Naive thymus-derived CD4-positive, alpha-beta T cell (primary cell): ENCODE measurements around the gene RAP2A. TPM values are rescaled to one million over a fixed set of nuclear protein-coding genes. Genes with fewer than 3 reads are reported as not detected.

ENCODE experiments used
- ATAC-seq: fragments of 150-1000 bp; cut with Tn5 transposase; 2 replicates; pipeline ENCODE4 v1.10.0; 2021; ENCODE audit warnings: mild to moderate bottlenecking, moderate library complexity
- CTCF ChIA-PET: fragments of 350-600 bp; sonication (Branson Sonifier 250); formaldehyde crosslinking; loops from one replicate; lab custom pipeline; 2021; ENCODE audit warnings: antibody characterized with exemption; lab: Charles Lee
- POLR2A ChIA-PET: fragments of 350-600 bp; sonication (Branson Sonifier 250); formaldehyde crosslinking; loops from one replicate; lab custom pipeline; 2021; ENCODE audit warnings: antibody characterized with exemption, inconsistent platforms; lab: Charles Lee
- DNase-seq, 9 donors: peaks; one replicate each; pipeline versions ENCODE4 v3.0.0 to v3.0.0-alpha.2; 2020 to 2022; ENCODE audit warnings: mixed read lengths in 1 of 9
- H3K27ac ChIP-seq: one replicate; pipeline ENCODE4 v1.7.0; 2013; ENCODE audit warnings: mild to moderate bottlenecking, low read depth, low read length, moderate library complexity
- H3K27me3 ChIP-seq, 2 donors: one replicate each; pipeline ENCODE4 v1.7.0; 2013; ENCODE audit warnings: low read length in 2 of 2, mild to moderate bottlenecking in 2 of 2, moderate library complexity in 2 of 2; ENCODE audit not compliant: control insufficient read depth in 2 of 2, insufficient read depth in 2 of 2
- H3K36me3 ChIP-seq, 3 experiments: 1 replicate in 2 of 3; 2 replicates in 1 of 3; pipeline ENCODE4 v1.7.0; 2013; ENCODE audit warnings: low read length in 3 of 3, mild to moderate bottlenecking in 3 of 3, moderate library complexity in 1 of 3; ENCODE audit not compliant: insufficient read depth in 3 of 3, control insufficient read depth in 2 of 3
- H3K4me1 ChIP-seq, 2 donors: one replicate each; pipeline ENCODE4 v1.7.0; 2013; ENCODE audit warnings: low read length in 2 of 2, mild to moderate bottlenecking in 2 of 2, moderate library complexity in 1 of 2; ENCODE audit not compliant: control insufficient read depth in 2 of 2, insufficient read depth in 2 of 2
- H3K4me3 ChIP-seq: 2 replicates; pipeline ENCODE4 v1.7.0; 2013; ENCODE audit warnings: mild to moderate bottlenecking, low read length
- H3K9me3 ChIP-seq, 3 experiments: 1 replicate in 2 of 3; 2 replicates in 1 of 3; pipeline ENCODE4 v1.7.0; 2013; ENCODE audit warnings: low read length in 3 of 3; ENCODE audit not compliant: control insufficient read depth in 2 of 3
- H3K27ac Mint-ChIP-seq, 9 donors: one replicate each; pipeline ENCODE4 v1.8.0; 2020 to 2022; ENCODE audit warnings: mixed read lengths in 9 of 9, mild to moderate bottlenecking in 8 of 9, moderate library complexity in 5 of 9, inconsistent platforms in 2 of 9
- H3K27me3 Mint-ChIP-seq, 5 donors: one replicate each; pipeline ENCODE4 v1.8.0; 2021 to 2022; ENCODE audit warnings: mixed read lengths in 5 of 5, mild to moderate bottlenecking in 1 of 5
- H3K36me3 Mint-ChIP-seq, 5 donors: one replicate each; pipeline ENCODE4 v1.8.0; 2020 to 2022; ENCODE audit warnings: mixed read lengths in 5 of 5, mild to moderate bottlenecking in 3 of 5, inconsistent platforms in 1 of 5
- H3K4me1 Mint-ChIP-seq, 7 donors: one replicate each; pipeline ENCODE4 v1.8.0; 2020 to 2022; ENCODE audit warnings: mixed read lengths in 7 of 7, mild to moderate bottlenecking in 3 of 7, inconsistent platforms in 1 of 7
- H3K4me3 Mint-ChIP-seq, 10 donors: one replicate each; pipeline ENCODE4 v1.8.0; 2020 to 2022; ENCODE audit warnings: mild to moderate bottlenecking in 10 of 10, mixed read lengths in 10 of 10, moderate library complexity in 6 of 10, inconsistent platforms in 2 of 10
- H3K9me3 Mint-ChIP-seq, 11 donors: one replicate each; pipeline ENCODE4 v1.8.0; 2020 to 2022; ENCODE audit warnings: mixed read lengths in 11 of 11, mild to moderate bottlenecking in 4 of 11, inconsistent platforms in 1 of 11, moderate library complexity in 1 of 11
- intact Hi-C, 2 donors: fragments of 100-400 bp; cut with micrococcal nuclease; formaldehyde crosslinking; loops; one replicate each; pipeline ENCODE4 v1.15.1; 2023
- polyA plus RNA-seq, 2 donors: library from polyadenylated mRNA; unstranded; fragments of 300-500 nt; fragmentation: Illumina TruSeq; gene quantifications; one replicate each; pipeline ENCODE4 v1.2.3, GENCODE V29; 2021
- total RNA-seq, 6 experiments: library from RNA in 5 of 6; stranded (reverse) in 5 of 6; gene quantifications; 1 replicate in 5 of 6; 2 replicates in 1 of 6; pipeline ENCODE4 v1.2.3 and lab custom pipeline; 2021 to 2026

RAP2A gene
- total and polyA plus RNA-seq, 7 experiments from 2014 or later: 1.2 to 33.2 (median 17.1) TPM

DNA sequence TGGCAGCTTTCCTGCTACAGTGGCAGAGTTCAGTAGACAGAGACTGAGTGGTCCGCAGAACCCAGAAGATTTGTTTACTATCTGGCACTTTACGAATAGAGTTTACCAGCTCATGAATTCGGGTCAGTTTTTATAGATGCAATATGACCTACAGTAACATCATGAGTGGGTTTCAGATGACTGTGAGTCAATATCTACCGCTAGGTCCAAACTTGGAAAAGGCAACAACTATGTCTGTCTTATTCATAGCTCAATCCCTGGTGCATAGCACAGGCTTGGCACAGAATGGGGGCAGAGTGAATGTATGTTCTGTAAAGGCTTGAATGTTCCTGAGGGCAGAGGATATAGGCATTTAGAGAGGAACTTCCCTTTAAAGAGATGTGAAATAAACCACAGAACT is 65.2 kb downstream of the RAP2A start:
- peaks cover 0 to 3% (median 0%) of the 10 kb centered on the region in 11 donors for H3K9me3 Mint-ChIP-seq
- no peak overlapping the region for H3K4me3 Mint-ChIP-seq
- ATAC-seq: no peak
- ChIA-PET CTCF (no interaction called here), POLR2A (no interaction called here)
- no peaks in the 10 kb centered on the region for H3K36me3 Mint-ChIP-seq
- intact Hi-C loops: no loop called here
- H3K4me1 Mint-ChIP-seq: no peaks in the 10 kb centered on the region
- DNase-seq: no peak
- no peaks in the 10 kb centered on the region for H3K9me3 ChIP-seq
- no peaks in the 10 kb centered on the region for H3K4me1 ChIP-seq
- H3K4me3 ChIP-seq: no peak overlapping the region
- H3K36me3 ChIP-seq: no peaks in the 10 kb centered on the region
- no peak overlapping the region for H3K27ac ChIP-seq
- no peaks in the 10 kb centered on the region for H3K27me3 ChIP-seq
- peaks cover 0 to 34% (median 14%) of the 10 kb centered on the region in 5 donors for H3K27me3 Mint-ChIP-seq
- H3K27ac Mint-ChIP-seq: no peak overlapping the region

DNA sequence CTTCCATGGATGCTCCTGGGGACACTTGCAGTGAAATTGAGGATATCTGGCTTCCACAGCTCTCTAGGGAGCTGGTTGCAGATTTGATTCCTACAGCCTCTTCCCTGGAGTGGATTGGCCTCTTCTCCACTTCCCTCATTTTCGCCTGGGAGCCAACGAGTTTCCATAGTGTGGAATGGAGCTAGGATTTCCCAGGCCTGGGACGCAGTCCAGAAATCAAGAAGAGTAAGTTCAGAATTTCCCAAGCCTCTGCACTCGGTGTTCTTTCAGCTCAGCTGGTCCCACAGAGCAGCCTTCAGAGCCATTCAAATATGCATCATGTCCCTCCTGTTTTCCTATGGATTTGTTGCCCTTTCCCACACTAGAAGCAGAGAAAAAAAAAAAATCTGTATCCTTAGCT is 68.2 kb downstream of the RAP2A start:
- no peak overlapping the region for H3K27ac Mint-ChIP-seq
- Histone ChIP-seq H3K27me3 (no peaks in the 10 kb centered on the region), H3K36me3 (no peaks in the 10 kb centered on the region), H3K9me3 (no peaks in the 10 kb centered on the region), H3K4me3 (no peak overlapping the region), H3K27ac (no peak overlapping the region), H3K4me1 (no peaks in the 10 kb centered on the region)
- H3K27me3 Mint-ChIP-seq: peaks cover 0 to 36% (median 22%) of the 10 kb centered on the region in 5 donors
- no peak for DNase-seq
- no peaks in the 10 kb centered on the region for H3K4me1 Mint-ChIP-seq
- H3K4me3 Mint-ChIP-seq: no peak overlapping the region
- H3K36me3 Mint-ChIP-seq: no peaks in the 10 kb centered on the region
- intact Hi-C loops: no loop called here
- ChIA-PET CTCF (no interaction called here), POLR2A (no interaction called here)
- no peak for ATAC-seq
- peaks cover 0 to under 1% (median 0%) of the 10 kb centered on the region in 11 donors for H3K9me3 Mint-ChIP-seq

DNA sequence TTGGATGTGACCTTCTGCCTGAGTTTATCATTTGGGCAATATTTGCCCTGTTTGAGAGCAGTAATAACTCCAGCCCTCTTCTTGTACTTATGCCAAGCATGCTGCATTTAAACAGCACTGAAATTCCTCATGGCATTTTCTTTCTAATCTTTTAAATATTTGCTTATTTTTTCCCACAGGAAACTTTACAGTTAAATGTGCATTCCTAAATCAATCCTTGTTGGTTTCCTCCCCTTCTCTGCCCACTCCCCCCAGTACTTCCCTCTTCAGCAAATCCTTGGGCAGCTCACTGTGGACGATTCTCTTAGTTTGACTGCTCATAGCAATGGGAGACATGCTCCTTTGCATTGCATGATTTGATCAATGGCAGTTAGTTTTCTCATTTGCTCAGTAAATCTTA is 68.7 kb downstream of the RAP2A start:
- Histone ChIP-seq H3K27ac (no peak overlapping the region), H3K27me3 (no peaks in the 10 kb centered on the region), H3K9me3 (no peaks in the 10 kb centered on the region), H3K4me1 (no peaks in the 10 kb centered on the region), H3K4me3 (no peak overlapping the region), H3K36me3 (no peaks in the 10 kb centered on the region)
- DNase-seq (no peak), ATAC-seq (no peak)
- Mint-ChIP-seq H3K9me3 (no peaks in the 10 kb centered on the region), H3K27me3 (peaks cover 0 to 31% (median 22%) of the 10 kb centered on the region in 5 donors), H3K4me3 (no peak overlapping the region), H3K27ac (no peak overlapping the region), H3K36me3 (no peaks in the 10 kb centered on the region), H3K4me1 (no peaks in the 10 kb centered on the region)
- intact Hi-C loops: no loop called here
- POLR2A ChIA-PET: no interaction called here
- CTCF ChIA-PET: no interaction called here

DNA sequence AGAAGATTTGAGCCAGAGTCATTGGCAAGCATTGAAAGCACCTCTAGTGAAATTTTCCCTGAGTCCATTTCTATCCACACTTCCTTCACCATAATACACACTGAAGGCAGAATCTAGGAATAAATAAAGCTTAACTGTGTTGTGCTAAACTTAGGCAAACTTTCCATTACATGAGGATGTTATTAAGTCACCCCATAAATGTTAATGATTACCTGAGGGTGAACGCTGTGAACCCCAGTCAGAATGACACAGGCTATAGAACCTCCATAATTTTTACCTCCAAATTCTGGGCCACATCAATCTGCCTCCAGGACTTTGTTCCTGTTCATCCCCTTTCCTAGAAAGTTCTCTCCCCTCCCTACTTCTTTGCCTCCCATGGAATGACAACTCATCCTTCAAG is 71.0 kb downstream of the RAP2A start:
- Mint-ChIP-seq H3K27me3 (peaks cover 3 to 27% (median 22%) of the 10 kb centered on the region in 5 donors), H3K27ac (no peak overlapping the region), H3K4me1 (no peaks in the 10 kb centered on the region), H3K4me3 (no peak overlapping the region), H3K36me3 (no peaks in the 10 kb centered on the region), H3K9me3 (peaks cover 0 to 5% (median 1%) of the 10 kb centered on the region in 11 donors)
- Histone ChIP-seq H3K4me3 (no peak overlapping the region), H3K9me3 (no peaks in the 10 kb centered on the region), H3K36me3 (no peaks in the 10 kb centered on the region), H3K27ac (no peak overlapping the region), H3K4me1 (no peaks in the 10 kb centered on the region), H3K27me3 (no peaks in the 10 kb centered on the region)
- ATAC-seq (no peak), DNase-seq (no peak)
- intact Hi-C loops: no loop called here
- CTCF ChIA-PET: no interaction called here
- POLR2A ChIA-PET: no interaction called here

DNA sequence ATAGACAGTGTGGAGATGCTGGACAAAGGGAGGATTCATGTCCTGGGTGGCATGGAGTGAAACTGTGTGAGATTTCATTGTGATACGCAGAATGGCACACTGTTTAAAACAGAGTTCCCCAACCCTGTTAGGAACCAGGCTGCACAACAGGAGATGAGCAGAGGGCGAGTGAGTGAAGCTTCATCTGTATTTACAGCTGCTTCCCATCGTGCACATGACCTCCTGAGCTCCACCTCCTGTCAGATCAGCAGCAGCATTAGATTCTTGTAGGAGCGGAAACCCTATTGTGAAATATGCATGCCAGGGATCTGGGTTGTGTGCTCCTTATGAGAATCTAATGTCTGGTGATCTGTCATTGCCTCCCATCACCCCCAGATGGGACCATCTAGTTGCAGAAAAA is 72.5 kb downstream of the RAP2A start:
- CTCF ChIA-PET: no interaction called here
- Histone ChIP-seq H3K4me3 (no peak overlapping the region), H3K9me3 (no peaks in the 10 kb centered on the region), H3K27ac (no peak overlapping the region), H3K36me3 (no peaks in the 10 kb centered on the region), H3K27me3 (no peaks in the 10 kb centered on the region), H3K4me1 (no peaks in the 10 kb centered on the region)
- Mint-ChIP-seq H3K27me3 (peaks cover 9 to 29% (median 22%) of the 10 kb centered on the region in 5 donors), H3K36me3 (no peaks in the 10 kb centered on the region), H3K4me3 (no peak overlapping the region), H3K4me1 (no peaks in the 10 kb centered on the region), H3K9me3 (peaks cover 0 to 20% (median 8%) of the 10 kb centered on the region in 11 donors), H3K27ac (no peak overlapping the region)
- intact Hi-C loops: no loop called here
- no peak for DNase-seq
- ATAC-seq: no peak
- POLR2A ChIA-PET: no interaction called here

DNA sequence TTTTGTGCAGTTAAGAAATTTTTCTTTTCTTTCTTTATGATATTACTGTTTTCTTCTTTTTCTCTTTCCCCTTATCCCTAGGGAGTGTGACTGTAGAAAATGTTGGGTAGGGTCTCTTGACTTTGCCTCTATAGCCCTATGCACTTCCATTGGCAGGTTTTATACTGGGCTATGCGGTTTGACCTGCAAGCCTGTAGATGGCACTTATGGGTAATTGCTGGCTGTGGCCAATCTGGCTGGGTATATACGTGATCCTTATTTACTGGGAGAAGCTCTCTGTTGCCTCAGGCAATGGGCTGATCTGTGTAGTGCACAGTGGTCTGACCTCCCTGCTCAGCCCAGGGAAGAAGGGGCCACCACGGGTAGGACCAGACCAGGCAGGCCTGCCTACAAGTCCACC is 78.8 kb downstream of the RAP2A start:
- H3K27me3 Mint-ChIP-seq: peaks cover 0 to 53% (median 26%) of the 10 kb centered on the region in 5 donors
- H3K27ac Mint-ChIP-seq: no peak overlapping the region
- Histone ChIP-seq H3K4me3 (no peak overlapping the region), H3K36me3 (no peaks in the 10 kb centered on the region), H3K9me3 (peaks cover 0 to 5% (median 0%) of the 10 kb centered on the region in 3 experiments), H3K27me3 (no peaks in the 10 kb centered on the region), H3K27ac (no peak overlapping the region), H3K4me1 (no peaks in the 10 kb centered on the region)
- peaks cover 0 to 18% (median 6%) of the 10 kb centered on the region in 5 donors for H3K36me3 Mint-ChIP-seq
- ChIA-PET CTCF (no interaction called here), POLR2A (no interaction called here)
- no peaks in the 10 kb centered on the region for H3K4me1 Mint-ChIP-seq
- H3K9me3 Mint-ChIP-seq: peaks cover 9 to 46% (median 18%) of the 10 kb centered on the region in 11 donors
- H3K4me3 Mint-ChIP-seq: no peak overlapping the region
- intact Hi-C loops: no loop called here
- ATAC-seq (no peak), DNase-seq (no peak)

DNA sequence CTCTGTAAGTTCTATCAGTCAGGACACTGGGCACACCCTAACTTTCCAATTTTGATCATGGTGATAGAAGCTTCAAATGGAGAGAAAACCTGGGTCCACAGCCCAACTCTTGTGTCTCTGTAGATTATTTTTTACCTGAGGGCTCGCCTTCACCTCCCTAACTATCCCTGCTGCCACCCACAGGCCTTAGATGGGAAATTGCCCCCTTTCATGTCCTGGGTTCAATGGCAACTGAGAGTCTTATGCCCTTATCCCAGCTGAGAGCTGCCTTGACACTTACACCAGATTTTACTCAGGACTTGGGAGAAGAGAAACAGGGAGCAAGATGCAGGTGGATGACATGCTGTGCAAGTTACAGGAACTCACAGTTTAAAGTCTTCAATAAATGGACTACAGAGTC is 81.7 kb downstream of the RAP2A start:
- no peaks in the 10 kb centered on the region for H3K36me3 ChIP-seq
- Mint-ChIP-seq H3K36me3 (peaks cover 0 to 22% (median 6%) of the 10 kb centered on the region in 5 donors), H3K4me1 (no peaks in the 10 kb centered on the region), H3K4me3 (no peak overlapping the region), H3K9me3 (peaks cover 9 to 39% (median 18%) of the 10 kb centered on the region in 11 donors), H3K27me3 (peaks cover 0 to 55% (median 25%) of the 10 kb centered on the region in 5 donors), H3K27ac (no peak overlapping the region)
- no peak overlapping the region for H3K4me3 ChIP-seq
- peaks cover 0 to 5% (median 0%) of the 10 kb centered on the region in 3 experiments for H3K9me3 ChIP-seq
- DNase-seq: no peak
- H3K4me1 ChIP-seq: no peaks in the 10 kb centered on the region
- no peak overlapping the region for H3K27ac ChIP-seq
- intact Hi-C loops: no loop called here
- no peak for ATAC-seq
- ChIA-PET CTCF (no interaction called here), POLR2A (no interaction called here)
- no peaks in the 10 kb centered on the region for H3K27me3 ChIP-seq
